LoVo (cell line): Measurements from ENCODE around the gene RHBDD1.

ENCODE experiments used
- DNase-seq: peaks from one replicate; pipeline ENCODE4 v3.0.0-alpha.2; 2016; ENCODE audit warnings: low spot score

RHBDD1 gene

DNA sequence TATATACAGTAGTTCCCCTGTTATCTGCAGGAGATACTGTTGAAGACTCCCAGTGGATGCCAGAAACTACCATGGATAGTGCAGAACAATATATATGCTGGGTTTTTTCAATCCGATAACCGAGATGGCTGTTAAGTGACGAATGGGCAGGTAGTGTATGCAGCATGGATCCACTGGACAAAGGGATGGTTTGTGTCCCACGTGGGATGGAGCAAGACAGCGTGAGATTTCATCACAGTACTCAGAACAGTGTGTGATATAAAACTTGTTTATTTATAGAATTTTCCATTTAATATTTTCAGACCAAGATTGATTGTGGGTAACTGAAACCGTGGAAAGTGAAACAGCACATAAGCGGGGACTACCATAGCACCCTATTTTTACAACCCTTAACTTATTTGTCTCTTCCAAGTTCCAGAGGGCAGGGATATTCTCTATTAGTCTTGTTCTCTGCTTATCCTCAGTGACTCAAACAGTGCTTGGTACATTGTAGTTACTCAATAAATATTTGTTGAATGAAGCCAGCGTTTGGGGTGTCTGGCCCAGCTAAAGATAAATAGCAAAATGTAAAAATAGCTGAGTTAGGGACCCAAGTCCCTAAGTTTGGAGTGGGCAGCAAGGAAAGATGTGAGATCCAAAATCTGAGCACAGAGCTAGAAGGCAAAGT, 50.0 kb downstream of the RHBDD1 start:
- DNase-seq = no peak

DNA sequence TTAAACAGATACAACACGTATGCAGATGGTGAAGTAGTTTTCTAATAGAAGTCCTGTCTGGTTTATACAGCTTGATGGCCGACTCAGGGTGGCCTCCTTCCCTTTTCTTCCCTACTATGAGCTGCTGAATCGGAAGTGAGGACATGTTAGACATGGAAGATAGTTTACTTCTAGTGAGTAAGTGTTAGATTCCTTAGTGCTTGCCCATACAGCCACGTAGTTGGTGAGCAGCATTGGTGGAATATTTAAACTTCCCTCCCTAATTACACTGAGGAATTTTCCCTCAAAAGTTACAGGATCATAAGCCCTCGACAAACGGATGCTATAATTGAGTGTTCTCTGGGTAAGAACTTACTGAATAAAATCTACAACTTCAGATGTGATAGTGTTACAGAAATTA, 52.1 kb downstream of the RHBDD1 start:
- DNase-seq = no peak

DNA sequence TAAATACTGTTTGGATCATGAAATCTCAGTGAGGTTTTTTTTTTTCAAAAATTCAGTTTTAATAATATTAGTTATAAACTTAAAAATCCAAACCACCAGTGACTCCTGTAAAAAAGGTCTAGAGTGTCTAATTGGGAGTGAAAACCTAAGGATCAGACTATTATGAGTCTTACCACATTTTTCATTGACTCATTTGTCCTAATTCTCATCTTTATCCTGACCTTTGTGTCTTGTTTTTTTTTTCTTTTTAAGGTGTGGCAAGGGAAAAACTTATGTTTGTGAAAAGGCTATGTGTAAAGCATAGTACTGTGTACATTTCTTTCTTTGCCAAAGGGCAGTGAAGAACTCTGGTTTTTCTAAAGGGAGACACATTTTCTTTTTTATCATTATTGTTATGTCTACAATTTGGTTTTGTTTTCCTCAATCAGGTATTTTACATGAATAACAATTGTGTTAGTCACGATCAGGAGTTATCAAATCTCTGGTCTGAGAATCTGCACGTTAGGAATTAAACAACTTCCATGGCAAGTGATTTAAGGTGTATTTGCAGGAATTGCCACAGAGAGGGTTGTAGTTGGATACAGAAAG, 52.6 kb downstream of the RHBDD1 start:
- DNase-seq = no peak

DNA sequence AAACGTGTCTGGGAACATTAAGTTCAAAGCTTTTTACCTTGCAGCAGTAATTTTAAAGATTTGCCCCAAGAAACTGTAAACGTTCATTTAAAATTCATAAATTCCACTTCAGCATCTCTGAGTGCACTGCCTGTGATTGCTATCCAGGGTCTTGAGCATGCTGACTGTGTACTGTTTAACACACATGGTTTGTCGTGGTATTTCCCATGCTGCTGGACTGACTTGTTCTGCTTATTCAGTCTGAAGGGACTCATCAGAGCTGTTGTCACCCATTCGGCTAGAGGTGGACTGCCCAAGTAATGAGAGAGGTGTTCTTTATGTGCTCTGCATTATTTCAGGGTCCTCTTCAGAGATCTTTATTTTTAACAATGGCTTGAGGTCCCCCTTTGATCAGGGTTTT, 53.1 kb downstream of the RHBDD1 start:
- DNase-seq = no peak

DNA sequence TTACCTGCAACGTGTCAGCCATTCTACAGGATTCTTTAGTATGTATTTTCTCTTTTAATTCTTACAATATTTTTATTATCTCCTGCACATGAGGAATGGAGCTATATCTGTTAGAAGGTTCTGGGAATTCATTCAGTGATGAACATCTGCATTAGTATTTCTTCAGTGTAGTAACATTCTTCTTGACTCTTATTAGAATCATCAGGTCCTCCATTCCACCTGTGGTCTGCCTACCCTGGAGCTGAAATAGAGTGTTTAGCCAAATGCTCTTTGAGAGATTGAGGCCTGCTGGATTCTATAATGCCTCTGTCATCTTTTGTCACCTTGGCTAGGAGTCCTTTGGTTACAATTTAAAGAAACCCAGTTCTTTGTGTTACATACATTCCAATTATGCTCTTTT, 54.4 kb downstream of the RHBDD1 start:
- no peak for DNase-seq

DNA sequence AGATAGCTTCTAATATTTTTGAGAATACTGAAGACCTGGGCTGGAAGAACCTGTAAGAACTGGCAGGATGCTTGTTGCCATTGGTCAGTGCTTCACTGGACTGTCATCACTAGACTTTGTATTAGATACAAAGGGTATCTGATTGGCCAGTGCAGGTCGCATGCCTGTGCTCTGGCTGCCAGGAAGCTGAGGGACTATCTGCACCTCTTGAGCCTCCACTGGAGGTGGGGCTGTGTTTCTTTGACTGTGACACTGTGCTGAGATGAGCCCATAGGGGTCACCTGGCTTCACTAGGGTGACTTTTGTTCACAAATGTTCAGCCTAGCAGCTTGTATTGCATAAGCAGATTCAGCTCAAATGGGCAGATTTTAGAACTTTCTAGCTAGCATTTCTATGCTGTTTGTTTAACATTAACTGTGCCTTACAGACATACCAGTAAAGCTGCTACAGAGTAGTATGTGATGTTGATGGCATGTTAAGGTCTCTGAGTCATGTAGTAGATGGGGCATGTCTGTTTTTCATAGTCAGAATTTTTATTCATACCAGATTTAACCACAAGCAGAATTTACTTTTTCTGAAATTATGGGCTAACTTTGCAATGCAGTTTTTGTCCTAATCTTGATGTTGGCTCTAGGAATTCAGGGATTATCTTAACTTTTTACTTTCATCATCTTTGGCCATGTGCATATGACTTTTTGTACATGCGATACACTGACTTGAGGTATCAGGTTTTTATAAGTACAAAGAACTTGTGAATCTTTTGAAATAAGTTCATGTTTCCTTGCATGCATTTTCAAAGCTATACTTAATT, 56.1 kb downstream of the RHBDD1 start:
- no peak for DNase-seq

DNA sequence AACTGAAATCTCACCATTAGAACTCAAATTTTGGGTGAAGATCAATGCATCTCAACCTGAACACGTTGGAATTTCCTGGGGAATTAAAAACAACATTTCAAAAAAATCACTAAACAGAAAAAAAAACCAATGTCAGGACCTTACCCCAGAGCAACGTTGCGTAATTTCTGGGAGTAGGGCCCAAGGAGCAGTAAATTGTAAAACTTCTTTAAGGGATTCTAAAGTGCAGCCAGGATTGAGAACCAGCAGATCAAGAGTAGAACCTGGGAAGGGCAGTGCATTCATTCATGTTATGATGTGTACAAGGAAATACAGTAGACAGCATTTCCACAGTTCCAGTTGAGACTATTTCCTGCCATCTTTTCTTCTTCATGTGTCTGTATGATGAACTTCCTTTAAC, 56.9 kb downstream of the RHBDD1 start:
- DNase-seq = no peak

DNA sequence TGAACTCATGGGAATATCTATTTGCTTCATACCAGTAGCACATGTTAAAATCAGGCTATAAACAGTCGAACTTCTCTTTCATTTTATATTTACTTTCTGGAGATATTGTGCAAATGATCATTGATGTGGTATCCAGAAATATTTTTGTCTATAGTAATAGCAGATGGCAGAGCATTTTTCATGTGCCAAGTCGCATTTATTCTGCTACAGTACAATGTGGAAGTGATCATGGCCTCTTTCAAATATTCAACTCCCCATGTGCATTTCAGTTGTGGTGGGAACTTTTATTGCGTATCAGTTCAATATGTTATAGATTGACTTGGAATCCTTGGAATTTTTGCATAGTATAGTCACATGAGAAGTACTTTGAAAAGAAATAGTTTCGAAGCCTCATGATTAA, 57.4 kb downstream of the RHBDD1 start:
- no peak for DNase-seq

DNA sequence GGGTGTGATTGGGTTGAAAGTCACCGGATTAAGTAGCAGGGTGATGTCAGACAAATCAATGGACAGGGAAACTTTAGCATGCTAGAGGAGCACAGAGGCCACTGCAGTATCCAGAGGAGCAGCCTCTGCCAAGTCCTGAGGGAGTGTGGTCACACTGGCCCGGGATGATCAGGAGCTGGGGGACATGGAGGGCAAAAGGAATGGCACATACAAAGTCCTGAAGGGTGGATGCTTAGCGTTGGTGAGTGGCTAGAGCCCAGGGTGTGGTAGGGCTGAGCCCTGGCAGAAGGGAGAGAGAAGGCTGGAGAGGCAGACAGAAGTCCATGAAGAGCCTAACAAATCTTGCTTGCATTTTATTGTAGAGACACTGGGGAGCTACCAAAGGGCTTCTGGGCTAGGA, 58.9 kb downstream of the RHBDD1 start:
- no peak for DNase-seq

DNA sequence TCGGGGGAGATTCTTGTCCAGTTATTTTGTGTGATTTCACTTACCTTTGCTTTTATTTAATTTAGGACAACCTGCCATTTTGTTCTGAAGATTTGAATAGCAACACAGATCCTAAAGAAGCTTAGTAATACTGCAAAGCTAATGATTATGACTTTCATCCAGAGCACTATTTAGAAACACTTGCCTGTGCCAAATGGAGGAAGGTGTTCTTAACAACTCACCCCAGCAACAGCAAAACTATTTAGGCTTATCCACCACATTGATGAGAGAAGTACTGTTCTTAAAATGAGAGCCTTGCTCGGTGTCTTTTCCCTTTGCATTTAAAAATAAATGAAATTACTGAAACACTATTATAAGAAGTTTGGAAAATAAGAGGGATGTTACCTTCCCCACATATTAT, 59.7 kb downstream of the RHBDD1 start:
- no peak for DNase-seq

DNA sequence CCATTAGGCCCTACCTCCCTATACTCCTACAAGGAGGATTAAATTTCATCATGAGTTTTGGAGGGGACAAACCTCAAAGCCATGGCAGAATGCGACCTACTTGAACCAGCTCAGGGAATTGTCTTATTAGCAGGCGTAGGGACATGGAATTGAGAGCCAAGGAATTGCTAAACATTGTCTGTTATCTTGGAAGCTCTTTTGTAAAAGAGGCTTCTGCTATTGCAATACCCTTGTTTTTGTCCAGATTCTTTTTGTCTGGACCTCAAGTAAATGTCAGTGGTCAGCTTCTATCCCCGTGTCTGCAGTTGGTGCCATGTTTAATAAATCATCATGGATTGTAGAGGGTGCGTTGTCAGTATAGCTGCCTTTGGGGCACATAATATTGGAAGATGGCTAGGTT, 62.3 kb downstream of the RHBDD1 start:
- DNase-seq = no peak

DNA sequence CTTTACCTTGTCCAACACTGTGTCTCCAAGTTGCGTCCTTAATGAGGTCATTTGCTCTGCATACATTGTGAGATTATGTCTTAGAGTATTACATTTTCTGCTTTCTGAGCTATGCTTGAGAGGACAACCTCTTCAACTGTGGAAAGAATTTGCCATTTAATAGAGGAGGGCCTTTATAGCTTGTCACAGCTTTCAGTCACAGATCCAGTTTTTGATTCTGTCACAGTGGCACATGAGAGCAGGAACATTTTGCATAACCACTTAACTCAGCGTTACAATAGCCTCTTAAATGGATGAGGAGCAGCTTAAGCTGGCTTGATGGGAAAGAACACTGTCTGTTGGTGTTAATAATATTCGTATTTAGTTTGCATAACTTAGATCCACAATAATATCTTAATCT, 63.0 kb downstream of the RHBDD1 start:
- no peak for DNase-seq

DNA sequence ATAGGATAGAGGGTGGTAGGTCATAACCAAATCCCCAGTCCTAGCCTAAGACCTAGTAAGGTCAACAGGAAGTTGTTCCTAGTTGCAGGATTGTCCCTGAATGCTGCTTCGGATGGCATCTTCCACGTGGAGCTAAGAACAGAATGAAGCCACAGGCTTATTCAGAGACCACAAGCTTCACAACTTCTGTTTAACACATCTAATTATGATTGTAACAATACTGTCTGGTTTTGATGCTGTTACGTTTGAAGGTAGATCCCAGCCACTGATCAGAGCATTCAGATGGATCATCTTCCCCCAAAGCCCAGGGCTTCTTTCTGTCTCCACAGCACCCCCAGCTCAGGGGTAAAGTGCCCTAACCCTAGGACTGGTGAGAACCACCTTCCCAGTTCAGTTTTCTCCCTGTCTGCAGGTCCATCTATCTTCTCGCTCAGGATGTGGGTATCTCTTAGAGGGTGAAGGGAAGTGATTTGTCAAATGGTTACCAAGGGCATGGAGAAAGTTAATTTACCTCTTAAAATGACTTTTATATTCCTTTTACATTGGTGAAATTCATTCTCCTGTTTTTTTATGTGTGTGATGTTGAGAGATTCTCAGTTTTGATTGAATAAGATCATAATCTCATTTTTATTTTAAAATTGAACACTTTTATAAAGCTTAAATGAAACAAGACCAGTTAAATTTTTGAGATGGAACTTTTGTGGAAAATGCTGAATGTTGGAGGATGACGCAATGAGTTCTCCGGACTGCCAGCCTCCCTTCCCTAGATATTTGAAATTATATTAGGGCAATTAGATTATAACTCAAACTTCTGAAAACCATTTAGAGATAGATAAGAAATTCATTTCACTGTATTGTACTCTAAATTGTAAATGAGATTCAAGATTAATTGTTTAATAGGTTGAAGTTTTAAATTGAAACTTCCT, 66.5 kb downstream of the RHBDD1 start:
- no peak for DNase-seq

DNA sequence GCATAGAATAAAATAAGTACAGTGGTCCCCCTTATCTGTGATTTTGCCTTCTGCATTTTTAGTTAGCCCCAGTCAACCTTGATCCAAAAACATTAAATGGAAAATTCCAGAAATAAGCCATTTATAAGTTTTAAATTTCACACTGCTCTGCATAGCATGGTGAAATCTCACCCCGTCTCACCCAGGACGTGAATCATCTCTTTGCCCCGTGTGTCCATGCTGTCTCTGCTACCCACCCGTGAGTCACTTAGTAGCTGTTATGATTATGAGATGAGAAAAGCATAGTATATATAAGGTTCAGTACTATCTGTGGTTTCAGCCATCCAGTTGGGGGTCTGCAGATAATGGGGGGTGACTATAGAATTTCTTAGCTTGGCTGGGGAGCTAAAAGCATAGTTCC, 67.3 kb downstream of the RHBDD1 start:
- DNase-seq = no peak

DNA sequence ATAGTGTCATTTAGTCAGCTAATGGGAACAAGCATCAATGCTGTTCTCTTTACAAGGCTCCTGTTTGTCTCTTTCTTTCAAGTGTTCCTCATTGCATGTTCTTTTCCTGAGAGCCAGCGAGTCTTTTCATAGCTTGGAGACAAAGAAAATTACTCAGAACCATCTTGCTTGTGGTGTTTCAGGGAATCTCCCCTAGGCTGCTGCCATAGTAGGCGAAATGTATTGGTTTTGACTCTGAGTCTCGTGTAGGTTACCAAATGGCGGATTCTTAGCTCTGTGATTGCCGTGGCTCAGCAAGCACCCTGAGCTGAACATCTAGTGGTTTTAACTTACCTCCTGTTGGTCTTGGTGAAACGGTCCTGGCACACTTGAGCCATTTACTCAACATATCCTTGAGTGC, 68.7 kb downstream of the RHBDD1 start:
- no peak for DNase-seq

DNA sequence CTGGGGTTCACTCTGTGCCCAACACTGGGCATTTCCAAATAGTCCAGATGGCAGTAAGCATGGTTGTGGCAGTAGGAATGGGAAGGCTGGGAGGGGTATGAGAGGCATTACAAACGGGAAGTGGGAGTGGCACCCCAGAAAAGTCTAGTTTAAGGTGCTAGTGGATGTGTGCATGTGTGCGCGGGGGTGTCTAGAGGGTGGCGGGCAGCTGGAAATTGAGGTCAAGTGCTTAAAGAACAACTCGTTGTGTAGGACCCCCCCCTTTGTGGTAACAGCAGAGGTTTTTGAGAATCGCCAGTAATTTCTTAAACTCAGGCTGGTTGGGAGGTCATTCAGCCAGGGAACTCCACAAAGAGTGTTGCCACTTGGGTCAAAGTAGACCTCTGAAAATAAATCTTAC, 69.9 kb downstream of the RHBDD1 start:
- DNase-seq = no peak

DNA sequence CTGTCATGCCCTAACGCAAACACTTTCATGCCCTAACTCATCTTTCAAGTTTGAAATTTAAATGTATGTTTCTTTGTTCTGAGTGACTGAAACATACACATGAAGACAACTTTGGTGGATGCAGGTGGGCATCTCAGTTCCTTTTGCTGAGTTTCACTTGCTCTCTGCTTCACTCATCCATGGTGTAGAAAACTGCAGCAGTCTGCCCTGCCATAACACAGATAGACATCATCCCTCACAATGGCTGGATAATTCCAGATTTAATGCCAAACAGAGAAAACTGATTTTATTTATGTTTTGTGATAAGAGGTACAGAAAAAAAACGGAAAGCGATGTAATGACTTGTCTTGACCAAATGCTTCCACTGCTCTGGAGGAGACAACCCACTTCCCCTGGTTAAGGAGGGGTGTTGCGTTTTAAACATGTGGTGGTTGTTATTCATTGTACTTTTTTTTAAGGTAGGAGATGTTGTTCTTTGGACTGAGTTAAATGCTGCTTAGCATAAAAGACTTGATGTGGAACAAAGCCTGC, 70.4 kb downstream of the RHBDD1 start:
- no peak for DNase-seq

DNA sequence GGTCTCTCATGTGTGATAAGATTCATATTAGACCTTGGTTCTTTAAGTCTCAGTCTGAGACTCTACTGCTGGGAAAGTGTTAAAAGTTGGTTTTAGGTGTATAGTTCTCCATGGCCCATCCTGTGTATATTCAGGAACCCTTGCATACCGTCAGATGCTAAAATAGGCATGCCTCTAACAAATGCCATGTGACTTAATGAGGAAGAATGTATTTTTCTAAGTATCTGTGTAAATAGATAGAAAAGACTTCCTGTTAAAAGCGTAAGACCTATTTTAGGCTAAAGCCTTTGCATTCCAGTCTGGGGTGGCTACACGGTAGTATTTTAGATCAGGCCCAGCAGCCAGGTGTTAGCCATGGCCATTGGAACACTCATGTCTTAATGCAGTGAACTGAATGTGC, 73.3 kb downstream of the RHBDD1 start:
- no peak for DNase-seq

DNA sequence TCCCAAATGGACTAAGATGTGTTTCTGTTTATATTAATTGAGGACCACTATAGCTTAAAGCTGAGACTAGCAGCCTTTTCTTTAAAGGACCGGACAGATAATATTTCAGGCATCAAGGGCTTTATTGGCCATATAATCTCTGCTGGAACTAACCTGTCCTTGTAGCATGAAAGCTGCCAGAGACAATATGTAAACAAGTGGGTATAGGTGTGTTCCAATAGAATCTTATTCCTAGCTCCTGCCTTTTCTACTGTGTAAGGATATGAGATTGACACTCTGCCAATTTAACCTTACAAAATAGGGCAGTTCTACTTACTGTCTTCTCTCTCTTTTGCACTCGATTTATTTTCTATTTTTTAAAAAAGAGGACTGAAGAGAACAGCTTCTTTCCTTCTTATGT, 74.0 kb downstream of the RHBDD1 start:
- no peak for DNase-seq

DNA sequence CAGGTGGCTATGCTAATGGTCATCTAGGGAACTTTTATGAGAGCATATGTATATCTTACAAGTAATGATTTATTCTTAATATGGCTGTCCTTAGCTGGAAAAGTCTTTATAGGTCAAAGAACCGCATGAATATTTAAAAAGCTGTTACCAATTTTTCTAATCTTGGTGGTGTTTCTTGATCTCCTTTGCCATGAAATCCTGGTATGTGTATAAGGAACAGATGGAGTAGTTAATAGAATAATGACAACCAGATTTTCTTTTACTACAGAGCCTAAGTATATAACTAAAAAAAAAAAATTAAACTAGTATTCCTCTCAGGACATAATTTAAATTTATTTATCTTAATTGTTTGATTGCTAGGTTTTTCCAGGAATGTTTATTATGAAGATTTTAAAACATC, 74.5 kb downstream of the RHBDD1 start:
- DNase-seq = no peak

DNA sequence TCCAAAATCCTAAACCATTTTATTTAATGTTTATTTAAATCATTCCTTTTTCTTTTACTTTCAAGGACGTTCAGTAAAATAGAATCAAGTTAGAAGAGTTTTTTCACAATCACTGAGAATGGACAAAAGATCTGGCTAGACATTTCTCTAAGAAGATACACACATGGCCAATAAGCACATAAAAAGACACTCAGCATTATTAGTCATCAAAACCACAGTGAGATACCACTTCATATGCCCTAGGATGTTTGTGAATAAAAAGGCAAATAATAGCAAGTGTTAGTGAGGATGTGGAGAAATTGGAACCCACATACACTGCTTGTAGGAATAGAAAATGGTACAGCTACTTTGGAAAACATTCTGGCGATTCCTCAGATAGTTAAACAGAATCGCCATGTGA, 76.1 kb downstream of the RHBDD1 start:
- DNase-seq = no peak

DNA sequence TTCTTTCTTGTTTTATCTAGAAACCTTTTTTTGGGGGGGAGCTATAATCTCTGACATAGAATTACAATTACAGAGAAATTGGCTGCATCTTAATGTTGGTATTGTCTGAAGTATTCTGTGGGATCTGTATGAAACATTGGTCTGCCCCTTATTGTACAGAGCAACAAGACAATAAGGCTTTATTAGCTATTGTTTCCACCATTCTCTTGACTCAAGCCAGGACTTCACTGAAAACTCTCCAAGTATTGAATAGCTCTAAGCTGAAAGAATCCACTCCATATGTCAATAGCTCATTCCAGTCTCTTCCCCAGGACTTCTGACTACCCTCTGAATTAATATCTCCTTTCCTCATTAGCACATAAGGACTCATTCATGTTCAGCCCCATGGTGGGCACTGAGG, 77.8 kb downstream of the RHBDD1 start:
- DNase-seq = no peak
